ENCODE measurements around the gene DNAJC8.

DNAJC8 gene

GRCh38 chr1:28246427-28246832, 13.6 kb upstream of the DNAJC8 start:
- WGBS, 2 donors (ENCODE audit: extremely low coverage in 2 of 2, insufficient read length in 2 of 2, insufficient replicate concordance in 1 of 2) = no CpG with 5 or more reads among the region's 11 CpGs
- H4K8ac ChIP-seq (ENCODE audit: low read depth, low read length) = no peak overlapping the region
- peak overlapping the region; percentile 87 for H2AFZ ChIP-seq (ENCODE audit: low read length)
- H2BK15ac ChIP-seq (ENCODE audit: low read length) = no peak overlapping the region
- H3K27me3 ChIP-seq (ENCODE audit: control insufficient read depth in 3 of 3, insufficient read depth in 3 of 3, low read depth in 1 of 3, low read length in 3 of 3) = no peaks in the 10 kb centered on the region
- no peak overlapping the region for H3K4me2 ChIP-seq (ENCODE audit: insufficient read depth, low read length, poor library complexity, severe bottlenecking)
- peaks cover 0 to 4% of the 10 kb centered on the region in 2 donors for H3K36me3 ChIP-seq (replicated peaks in 1 of 2; ENCODE audit: control insufficient read depth in 2 of 2, insufficient read depth in 2 of 2, low read length in 2 of 2)
- no peak overlapping the region for H3K18ac ChIP-seq (ENCODE audit: low read length)
- no peak overlapping the region for H4K91ac ChIP-seq (ENCODE audit: low read depth, low read length, poor library complexity)
- H2AK5ac ChIP-seq (ENCODE audit: low read depth, low read length) = no peak overlapping the region
- no peak overlapping the region for H3K14ac ChIP-seq (ENCODE audit: low read length)
- H2BK5ac ChIP-seq (ENCODE audit: low read length) = no peak overlapping the region
- peaks cover 8% of the 10 kb centered on the region in 2 donors for H3K4me1 ChIP-seq (ENCODE audit: control insufficient read depth in 2 of 2, insufficient read depth in 1 of 2, low read depth in 1 of 2, low read length in 2 of 2)
- DNase-seq (ENCODE audit: low spot score) = no peak
- H3K23ac ChIP-seq (ENCODE audit: low read depth, low read length, poor library complexity) = no peak overlapping the region
- no peaks in the 10 kb centered on the region for H3K79me1 ChIP-seq (ENCODE audit: low read depth, low read length)
- no peak overlapping the region for H2BK120ac ChIP-seq (ENCODE audit: low read depth, low read length)
- H3K9me3 ChIP-seq (replicated peaks in 1 of 2; ENCODE audit: control insufficient read depth in 2 of 2, insufficient read depth in 1 of 2, low read depth in 1 of 2, low read length in 2 of 2) = no peaks in the 10 kb centered on the region
- H3K4ac ChIP-seq (ENCODE audit: low read length) = no peak overlapping the region
- H3K27ac ChIP-seq (replicated peaks; ENCODE audit: low read length) = no peak overlapping the region
- peak overlapping the region in 1 of 2 donors; percentile 54 for H3K4me3 ChIP-seq (ENCODE audit: low read length in 2 of 2)
- H3K9ac ChIP-seq (ENCODE audit: low read depth, low read length, poor library complexity) = no peak overlapping the region
- H2BK12ac ChIP-seq (ENCODE audit: low read length) = no peak overlapping the region

- no peak for DNase-seq (ENCODE audit: low spot score)
- Histone ChIP-seq H4K8ac (ENCODE audit: low read depth, low read length) (no peak overlapping the region), H3K4me2 (ENCODE audit: insufficient read depth, low read length, poor library complexity, severe bottlenecking) (no peak overlapping the region), H3K79me1 (ENCODE audit: low read depth, low read length) (no peaks in the 10 kb centered on the region), H3K9me3 (replicated peaks in 1 of 2; ENCODE audit: control insufficient read depth in 2 of 2, insufficient read depth in 1 of 2, low read depth in 1 of 2, low read length in 2 of 2) (no peaks in the 10 kb centered on the region), H3K27me3 (ENCODE audit: control insufficient read depth in 3 of 3, insufficient read depth in 3 of 3, low read depth in 1 of 3, low read length in 3 of 3) (no peaks in the 10 kb centered on the region), H2BK120ac (ENCODE audit: low read depth, low read length) (no peak overlapping the region), H3K18ac (ENCODE audit: low read length) (no peak overlapping the region), H4K91ac (ENCODE audit: low read depth, low read length, poor library complexity) (no peak overlapping the region), H2BK15ac (ENCODE audit: low read length) (no peak overlapping the region), H3K4ac (ENCODE audit: low read length) (no peak overlapping the region), H3K14ac (ENCODE audit: low read length) (no peak overlapping the region), H2BK5ac (ENCODE audit: low read length) (no peak overlapping the region), H2AK5ac (ENCODE audit: low read depth, low read length) (no peak overlapping the region), H3K4me1 (ENCODE audit: control insufficient read depth in 2 of 2, insufficient read depth in 1 of 2, low read depth in 1 of 2, low read length in 2 of 2) (peaks cover 8% of the 10 kb centered on the region in 2 donors), H3K4me3 (ENCODE audit: low read length in 2 of 2) (no peak overlapping the region), H2BK12ac (ENCODE audit: low read length) (no peak overlapping the region), H3K36me3 (replicated peaks in 1 of 2; ENCODE audit: control insufficient read depth in 2 of 2, insufficient read depth in 2 of 2, low read length in 2 of 2) (peaks cover 0 to 8% of the 10 kb centered on the region in 2 donors), H3K27ac (replicated peaks; ENCODE audit: low read length) (no peak overlapping the region), H2AFZ (ENCODE audit: low read length) (no peak overlapping the region), H3K23ac (ENCODE audit: low read depth, low read length, poor library complexity) (no peak overlapping the region), H3K9ac (ENCODE audit: low read depth, low read length, poor library complexity) (no peak overlapping the region)
- no CpG with 5 or more reads among the region's 13 CpGs for WGBS, 2 donors (ENCODE audit: extremely low coverage in 2 of 2, insufficient read length in 2 of 2, insufficient replicate concordance in 1 of 2)
These were observed 11.9 kb upstream of the DNAJC8 start for GRCh38 chr1:28244549-28245251.

- H3K79me1 ChIP-seq (ENCODE audit: low read depth, low read length) = no peaks in the 10 kb centered on the region
- no peaks in the 10 kb centered on the region for H3K9me3 ChIP-seq (replicated peaks in 1 of 2; ENCODE audit: control insufficient read depth in 2 of 2, insufficient read depth in 1 of 2, low read depth in 1 of 2, low read length in 2 of 2)
- H3K27me3 ChIP-seq (ENCODE audit: control insufficient read depth in 3 of 3, insufficient read depth in 3 of 3, low read depth in 1 of 3, low read length in 3 of 3) = no peaks in the 10 kb centered on the region
- H2BK5ac ChIP-seq (ENCODE audit: low read length) = no peak overlapping the region
- H3K4ac ChIP-seq (ENCODE audit: low read length) = no peak overlapping the region
- H4K8ac ChIP-seq (ENCODE audit: low read depth, low read length) = no peak overlapping the region
- no peak overlapping the region for H3K14ac ChIP-seq (ENCODE audit: low read length)
- H3K4me1 ChIP-seq (ENCODE audit: control insufficient read depth in 2 of 2, insufficient read depth in 1 of 2, low read depth in 1 of 2, low read length in 2 of 2) = peaks cover 3 to 6% of the 10 kb centered on the region in 2 donors
- no peak overlapping the region for H3K27ac ChIP-seq (replicated peaks; ENCODE audit: low read length)
- H2BK120ac ChIP-seq (ENCODE audit: low read depth, low read length) = no peak overlapping the region
- H3K4me2 ChIP-seq (ENCODE audit: insufficient read depth, low read length, poor library complexity, severe bottlenecking) = no peak overlapping the region
- H2BK15ac ChIP-seq (ENCODE audit: low read length) = no peak overlapping the region
- H4K91ac ChIP-seq (ENCODE audit: low read depth, low read length, poor library complexity) = no peak overlapping the region
- H3K23ac ChIP-seq (ENCODE audit: low read depth, low read length, poor library complexity) = no peak overlapping the region
- peaks cover 0 to 12% of the 10 kb centered on the region in 2 donors for H3K36me3 ChIP-seq (replicated peaks in 1 of 2; ENCODE audit: control insufficient read depth in 2 of 2, insufficient read depth in 2 of 2, low read length in 2 of 2)
- no peak overlapping the region for H3K18ac ChIP-seq (ENCODE audit: low read length)
- no peak overlapping the region for H2AK5ac ChIP-seq (ENCODE audit: low read depth, low read length)
- DNase-seq (ENCODE audit: low spot score) = no peak
- no peak overlapping the region for H3K4me3 ChIP-seq (ENCODE audit: low read length in 2 of 2)
- no peak overlapping the region for H2BK12ac ChIP-seq (ENCODE audit: low read length)
- no CpG with 5 or more reads among the region's 2 CpGs for WGBS, 2 donors (ENCODE audit: extremely low coverage in 2 of 2, insufficient read length in 2 of 2, insufficient replicate concordance in 1 of 2)
- no peak overlapping the region for H2AFZ ChIP-seq (ENCODE audit: low read length)
- H3K9ac ChIP-seq (ENCODE audit: low read depth, low read length, poor library complexity) = no peak overlapping the region
These were observed 11.0 kb upstream of the DNAJC8 start for GRCh38 chr1:28243685-28244311.

GRCh38 chr1:28241638-28242241, 8.9 kb upstream of the DNAJC8 start:
- H3K36me3 ChIP-seq (replicated peaks in 1 of 2; ENCODE audit: control insufficient read depth in 2 of 2, insufficient read depth in 2 of 2, low read length in 2 of 2) = peaks cover 4 to 22% of the 10 kb centered on the region in 2 donors
- no peak overlapping the region for H2BK12ac ChIP-seq (ENCODE audit: low read length)
- H2BK15ac ChIP-seq (ENCODE audit: low read length) = no peak overlapping the region
- H3K18ac ChIP-seq (ENCODE audit: low read length) = no peak overlapping the region
- WGBS, 2 donors (ENCODE audit: extremely low coverage in 2 of 2, insufficient read length in 2 of 2, insufficient replicate concordance in 1 of 2) = no CpG with 5 or more reads among the region's 10 CpGs
- no peak overlapping the region for H3K4me2 ChIP-seq (ENCODE audit: insufficient read depth, low read length, poor library complexity, severe bottlenecking)
- DNase-seq (ENCODE audit: low spot score) = no peak
- H3K4me1 ChIP-seq (ENCODE audit: control insufficient read depth in 2 of 2, insufficient read depth in 1 of 2, low read depth in 1 of 2, low read length in 2 of 2) = peaks cover 5% of the 10 kb centered on the region in 2 donors
- no peak overlapping the region for H4K8ac ChIP-seq (ENCODE audit: low read depth, low read length)
- H2BK120ac ChIP-seq (ENCODE audit: low read depth, low read length) = no peak overlapping the region
- H3K9ac ChIP-seq (ENCODE audit: low read depth, low read length, poor library complexity) = no peak overlapping the region
- H3K23ac ChIP-seq (ENCODE audit: low read depth, low read length, poor library complexity) = no peak overlapping the region
- H3K27ac ChIP-seq (replicated peaks; ENCODE audit: low read length) = no peak overlapping the region
- no peaks in the 10 kb centered on the region for H3K27me3 ChIP-seq (ENCODE audit: control insufficient read depth in 3 of 3, insufficient read depth in 3 of 3, low read depth in 1 of 3, low read length in 3 of 3)
- no peak overlapping the region for H3K14ac ChIP-seq (ENCODE audit: low read length)
- no peaks in the 10 kb centered on the region for H3K9me3 ChIP-seq (replicated peaks in 1 of 2; ENCODE audit: control insufficient read depth in 2 of 2, insufficient read depth in 1 of 2, low read depth in 1 of 2, low read length in 2 of 2)
- H2AFZ ChIP-seq (ENCODE audit: low read length) = no peak overlapping the region
- H3K4me3 ChIP-seq (ENCODE audit: low read length in 2 of 2) = no peak overlapping the region
- no peak overlapping the region for H3K4ac ChIP-seq (ENCODE audit: low read length)
- H3K79me1 ChIP-seq (ENCODE audit: low read depth, low read length) = peaks cover 1% of the 10 kb centered on the region
- H4K91ac ChIP-seq (ENCODE audit: low read depth, low read length, poor library complexity) = no peak overlapping the region
- H2BK5ac ChIP-seq (ENCODE audit: low read length) = no peak overlapping the region
- H2AK5ac ChIP-seq (ENCODE audit: low read depth, low read length) = no peak overlapping the region
